ENCODE measurements around the gene TMBIM1.

TMBIM1 gene, protein sequence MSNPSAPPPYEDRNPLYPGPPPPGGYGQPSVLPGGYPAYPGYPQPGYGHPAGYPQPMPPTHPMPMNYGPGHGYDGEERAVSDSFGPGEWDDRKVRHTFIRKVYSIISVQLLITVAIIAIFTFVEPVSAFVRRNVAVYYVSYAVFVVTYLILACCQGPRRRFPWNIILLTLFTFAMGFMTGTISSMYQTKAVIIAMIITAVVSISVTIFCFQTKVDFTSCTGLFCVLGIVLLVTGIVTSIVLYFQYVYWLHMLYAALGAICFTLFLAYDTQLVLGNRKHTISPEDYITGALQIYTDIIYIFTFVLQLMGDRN

DNA sequence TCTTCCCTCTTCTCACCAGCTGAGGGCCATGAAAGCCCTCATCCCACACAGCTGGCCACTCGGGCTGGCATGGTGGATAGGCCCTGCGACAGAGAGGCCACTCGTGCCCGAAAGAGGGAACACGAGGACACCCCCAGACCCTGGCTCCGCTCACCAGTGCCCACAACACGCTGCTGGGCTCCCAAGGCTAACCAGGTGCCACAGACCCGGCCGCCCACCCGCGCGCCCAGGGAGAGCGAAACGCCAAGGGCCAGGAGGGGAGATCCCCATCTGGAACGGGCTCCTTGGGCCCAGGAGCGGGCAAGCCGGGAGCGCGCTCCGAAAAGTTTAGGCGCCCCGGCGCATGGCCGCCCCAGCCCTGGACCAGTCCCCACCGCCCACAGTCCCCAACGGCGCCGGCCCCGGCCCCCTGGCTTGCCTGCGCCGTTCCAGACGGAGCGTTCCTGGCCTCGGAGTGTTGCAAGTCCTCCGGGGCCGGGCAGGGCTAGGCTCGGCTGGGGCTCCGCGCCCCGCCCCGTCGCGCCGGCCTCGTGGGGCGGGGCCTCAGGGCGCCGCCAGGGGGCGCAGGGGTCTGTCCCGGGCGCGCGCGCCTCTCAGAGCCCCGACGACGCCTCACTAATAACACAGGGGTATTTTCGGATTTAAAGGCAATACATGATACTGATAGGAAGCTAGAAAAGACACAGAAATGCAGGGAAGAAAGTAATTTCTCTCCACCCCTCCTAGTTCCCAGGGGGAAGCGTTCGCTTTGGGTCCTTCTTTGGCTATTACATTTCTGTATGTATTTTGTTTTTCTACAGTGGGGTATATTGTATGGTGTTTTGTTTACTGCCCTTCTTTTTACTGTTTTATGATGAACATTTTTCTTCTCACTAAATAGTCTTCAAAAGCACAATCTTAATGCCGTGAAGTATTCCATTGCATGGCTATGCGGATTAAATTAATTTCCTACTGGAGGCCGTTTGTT is at the start of gene TMBIM1:
Gene TMBIM1 (minus strand): TSS at position 456 of the 967 bp plus-strand sequence. CDS start 10,362 bp downstream, outside the sequence.
- Mint-ChIP-seq H3K9me3 (no peaks in the 10 kb centered on the region), H3K4me1 (peaks cover 69% of the 10 kb centered on the region), H3K27me3 (peaks cover 4% of the 10 kb centered on the region), H3K36me3 (peaks cover 13% of the 10 kb centered on the region), H3K27ac (peak within 1 kb of the TSS; percentile 88), H3K4me3 (peak within 1 kb of the TSS; percentile 78)
- peak; percentile 82 for DNase-seq
- CTCF ChIA-PET = interaction anchor here (0.6 to 15.2 kb wide), 8 partner anchors 10 to 356 kb away, joined by 3 to 195 read pairs (median 4); partner anchors contain the start of genes AAMP, CATIP and PNKD

DNA sequence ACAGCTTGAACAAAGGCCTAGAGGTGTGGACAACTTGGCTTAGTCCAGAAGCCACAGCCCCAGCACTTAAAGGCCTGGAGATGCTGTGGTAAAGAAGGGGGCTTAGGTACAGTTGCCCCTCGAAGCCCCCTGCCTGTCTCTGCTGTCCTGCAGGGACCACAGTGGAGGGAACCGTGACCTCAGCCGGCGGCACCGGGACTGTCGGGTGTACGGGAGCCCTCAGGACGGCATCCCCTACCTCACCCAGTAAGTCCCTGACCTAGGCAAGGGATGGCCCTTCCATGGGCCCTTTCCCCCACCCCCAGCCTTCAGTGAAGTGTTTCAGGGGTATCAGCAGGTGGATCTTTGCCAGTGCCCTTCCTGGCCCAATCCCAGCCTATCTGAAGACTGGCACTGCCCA is 49.1 kb upstream of the TMBIM1 start:
- Mint-ChIP-seq H3K9me3 (no peaks in the 10 kb centered on the region), H3K4me1 (no peaks in the 10 kb centered on the region), H3K27ac (no peak overlapping the region), H3K36me3 (no peaks in the 10 kb centered on the region), H3K27me3 (peaks cover 13% of the 10 kb centered on the region), H3K4me3 (no peak overlapping the region)
- no peak for DNase-seq
- CTCF ChIA-PET = no interaction called here

DNA sequence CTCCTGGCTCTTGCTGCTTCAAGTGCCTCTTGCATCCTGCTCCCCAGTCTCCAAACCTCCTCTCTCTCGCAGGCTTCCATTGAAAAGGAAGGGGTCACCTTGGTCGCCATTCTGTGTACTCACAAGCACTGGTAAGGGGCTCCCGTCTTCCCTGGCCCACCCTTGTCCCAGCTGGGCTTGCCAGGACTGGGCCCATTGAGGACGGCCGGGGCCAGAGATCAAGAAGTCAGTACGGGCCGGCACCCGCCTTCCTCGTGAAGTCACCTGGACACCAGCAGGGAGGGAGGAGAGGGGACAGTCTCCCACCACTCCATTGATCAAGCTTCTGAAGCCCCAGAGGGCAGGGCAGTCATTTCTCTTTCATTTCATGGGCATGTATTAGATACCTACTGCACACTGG is 48.4 kb upstream of the TMBIM1 start:
- no peak overlapping the region for H3K27ac Mint-ChIP-seq
- CTCF ChIA-PET = no interaction called here

DNA sequence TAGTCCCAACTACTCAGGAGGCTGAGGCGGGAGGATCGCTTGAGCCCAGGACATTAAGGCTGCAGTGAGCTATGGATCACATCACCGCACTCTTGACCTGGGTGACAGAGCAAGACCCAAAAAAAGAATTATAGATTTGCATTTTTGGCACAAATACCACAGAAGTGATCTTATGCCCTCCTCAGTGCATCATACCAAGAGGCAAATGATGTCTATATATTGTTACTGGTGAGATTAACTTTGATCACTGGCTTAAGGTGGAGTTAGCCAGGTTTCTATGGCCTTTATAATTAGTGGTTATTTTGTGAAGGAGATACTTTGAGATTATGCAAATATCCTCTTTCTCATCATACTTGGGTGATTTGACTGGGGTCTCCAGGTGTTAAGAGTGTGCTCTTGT is 42.2 kb upstream of the TMBIM1 start:
- Mint-ChIP-seq H3K27me3 (peaks cover 22% of the 10 kb centered on the region), H3K4me3 (no peak overlapping the region), H3K36me3 (no peaks in the 10 kb centered on the region), H3K27ac (no peak overlapping the region), H3K4me1 (no peaks in the 10 kb centered on the region), H3K9me3 (no peaks in the 10 kb centered on the region)
- DNase-seq = no peak
- CTCF ChIA-PET = interaction anchor here (3.6 kb wide), 1 partner anchor 22 kb away, joined by 10 read pairs; the partner anchor contains the start of gene CATIP

More for the DNA sequence above, 48.4 kb upstream of the TMBIM1 start:
- Mint-ChIP-seq H3K36me3 (no peaks in the 10 kb centered on the region), H3K4me1 (no peaks in the 10 kb centered on the region), H3K9me3 (no peaks in the 10 kb centered on the region), H3K27me3 (peaks cover 13% of the 10 kb centered on the region), H3K4me3 (no peak overlapping the region)
- DNase-seq = no peak

DNA sequence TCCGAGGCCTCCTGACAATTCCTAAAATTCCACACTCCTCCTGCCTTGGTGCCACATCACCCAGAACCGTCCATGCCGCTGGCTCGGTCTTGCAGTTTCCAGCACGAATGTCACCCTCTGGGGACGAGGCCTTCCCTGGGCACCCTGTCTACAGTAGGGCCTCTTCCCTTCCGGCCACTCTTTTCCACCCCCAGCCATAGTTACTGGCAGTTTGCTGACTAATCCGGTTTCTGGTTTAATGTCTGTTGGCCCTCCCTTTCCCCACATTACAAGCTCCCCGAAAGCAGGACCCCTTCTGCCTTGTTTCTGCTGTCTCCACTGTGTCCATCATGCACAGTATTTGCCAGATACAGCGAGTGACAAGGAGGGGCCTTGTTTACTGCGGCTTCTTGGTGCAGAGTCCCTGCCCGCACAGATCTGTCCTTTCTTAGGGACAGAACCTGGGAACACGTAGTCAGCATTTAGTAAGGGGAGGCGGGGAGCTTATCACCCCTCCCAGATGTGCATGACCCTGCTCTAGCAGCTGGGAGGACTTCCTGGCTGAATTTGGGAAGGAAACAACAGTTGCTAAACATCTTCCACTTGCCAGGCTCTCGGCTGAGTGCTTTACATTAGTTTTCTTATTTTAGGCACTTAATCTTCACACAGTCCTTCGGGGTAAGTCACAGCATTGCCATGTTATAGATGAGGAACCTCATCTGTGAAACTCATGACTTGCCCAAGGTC is 40.8 kb upstream of the TMBIM1 start:
- no peaks in the 10 kb centered on the region for H3K36me3 Mint-ChIP-seq
- no peak for DNase-seq
- no peaks in the 10 kb centered on the region for H3K4me1 Mint-ChIP-seq
- no peaks in the 10 kb centered on the region for H3K9me3 Mint-ChIP-seq
- CTCF ChIA-PET = interaction anchor here (0.7 to 3.6 kb wide), 2 partner anchors 23 to 32 kb away, joined by 3 to 10 read pairs; partner anchors contain the start of gene CATIP
- H3K4me3 Mint-ChIP-seq = no peak overlapping the region
- no peak overlapping the region for H3K27ac Mint-ChIP-seq
- peaks cover 23% of the 10 kb centered on the region for H3K27me3 Mint-ChIP-seq

DNA sequence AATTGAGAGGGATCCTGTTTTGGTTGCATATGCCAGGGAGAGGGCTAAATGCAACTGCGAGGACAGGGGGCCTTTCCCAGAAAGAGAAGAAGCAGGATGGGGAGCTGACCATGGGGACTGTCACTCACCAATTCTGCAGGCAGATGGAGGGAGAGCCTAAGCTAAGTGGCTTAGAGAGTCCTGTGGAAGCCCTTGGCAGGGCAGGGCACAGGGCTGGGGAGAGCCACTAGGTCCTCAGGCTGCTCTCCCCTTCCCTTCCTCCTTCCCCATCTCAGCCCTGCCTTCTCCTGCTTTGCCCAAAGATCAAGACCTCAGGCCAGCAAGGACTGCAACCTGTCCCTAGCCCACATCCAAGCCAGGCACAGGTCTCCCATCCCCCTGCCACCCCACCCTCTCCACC is 40.0 kb upstream of the TMBIM1 start:
- H3K27me3 Mint-ChIP-seq = peaks cover 23% of the 10 kb centered on the region
- H3K9me3 Mint-ChIP-seq = no peaks in the 10 kb centered on the region
- CTCF ChIA-PET = interaction anchor here (3.6 kb wide), 1 partner anchor 24 kb away, joined by 10 read pairs; the partner anchor contains the start of gene CATIP
- no peaks in the 10 kb centered on the region for H3K36me3 Mint-ChIP-seq
- no peak overlapping the region for H3K27ac Mint-ChIP-seq
- H3K4me1 Mint-ChIP-seq = peaks cover 2% of the 10 kb centered on the region
- no peak overlapping the region for H3K4me3 Mint-ChIP-seq
- no peak for DNase-seq

DNA sequence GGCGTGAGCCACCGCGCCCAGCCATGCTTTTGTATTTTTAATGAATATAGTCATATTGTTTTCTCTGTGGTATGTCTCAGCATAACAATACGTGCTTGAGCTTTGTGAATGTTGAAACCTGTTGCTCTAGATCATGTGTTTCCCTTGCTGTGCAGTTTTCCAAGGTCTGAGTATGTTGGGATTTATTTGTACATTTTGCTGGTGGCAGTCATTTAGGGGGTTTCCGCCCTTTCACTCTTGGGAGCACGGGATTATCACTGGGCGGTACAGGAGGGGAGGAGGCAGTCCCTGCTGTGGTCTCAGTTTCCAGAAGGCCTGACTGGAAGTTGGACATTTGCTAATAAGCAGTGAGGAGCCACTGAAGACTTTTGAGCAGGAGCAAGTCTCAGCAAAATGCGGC is 39.4 kb upstream of the TMBIM1 start:
- no peak overlapping the region for H3K27ac Mint-ChIP-seq
- no peaks in the 10 kb centered on the region for H3K9me3 Mint-ChIP-seq
- DNase-seq = no peak
- H3K4me3 Mint-ChIP-seq = no peak overlapping the region
- H3K27me3 Mint-ChIP-seq = peaks cover 23% of the 10 kb centered on the region
- H3K4me1 Mint-ChIP-seq = peaks cover 4% of the 10 kb centered on the region
- CTCF ChIA-PET = interaction anchor here (0.7 to 3.6 kb wide), 2 partner anchors 24 to 789 kb away, joined by 3 to 10 read pairs; partner anchors contain the start of gene CATIP
- no peaks in the 10 kb centered on the region for H3K36me3 Mint-ChIP-seq

DNA sequence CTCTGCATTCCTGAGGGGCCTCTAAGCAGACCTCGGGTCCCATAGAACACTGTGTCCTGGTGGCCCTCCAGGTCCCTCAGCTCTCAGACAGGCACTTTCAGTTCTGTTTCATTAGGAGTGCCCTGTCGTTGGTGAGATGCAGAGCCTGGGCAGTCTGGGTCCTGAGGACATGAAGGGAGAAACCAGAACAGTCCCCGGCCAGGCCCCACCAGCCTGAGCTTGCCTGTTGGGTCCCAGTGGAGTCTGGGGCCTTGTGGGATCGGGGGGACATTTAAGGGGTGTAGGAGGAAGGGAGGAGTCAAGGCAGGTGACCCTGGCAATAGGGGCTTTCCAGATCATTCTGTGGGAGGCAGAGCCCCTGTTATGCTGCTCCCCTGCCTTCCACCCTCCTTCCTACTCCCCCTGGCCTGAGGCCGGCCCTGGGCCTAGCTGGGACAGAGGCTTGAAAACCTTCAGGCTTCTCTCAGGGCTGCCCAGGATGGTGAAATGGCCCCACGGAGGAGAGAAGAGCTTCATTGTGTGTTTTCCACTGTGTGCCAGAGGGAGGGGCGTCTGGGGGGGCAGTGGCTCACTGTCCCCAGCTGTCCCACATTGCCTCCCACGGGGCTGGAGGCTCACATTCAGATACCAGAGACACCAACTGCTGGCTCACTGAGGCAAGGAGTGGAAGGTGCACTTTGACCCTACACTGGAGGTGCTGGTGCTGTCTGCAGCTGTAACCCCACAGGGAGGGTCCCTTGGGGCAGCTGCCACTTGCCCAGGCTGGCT is 37.7 kb upstream of the TMBIM1 start:
- Mint-ChIP-seq H3K4me3 (no peak overlapping the region), H3K9me3 (no peaks in the 10 kb centered on the region), H3K36me3 (no peaks in the 10 kb centered on the region), H3K27me3 (peaks cover 32% of the 10 kb centered on the region), H3K4me1 (peaks cover 17% of the 10 kb centered on the region), H3K27ac (no peak overlapping the region)
- CTCF ChIA-PET = no interaction called here
- no peak for DNase-seq

DNA sequence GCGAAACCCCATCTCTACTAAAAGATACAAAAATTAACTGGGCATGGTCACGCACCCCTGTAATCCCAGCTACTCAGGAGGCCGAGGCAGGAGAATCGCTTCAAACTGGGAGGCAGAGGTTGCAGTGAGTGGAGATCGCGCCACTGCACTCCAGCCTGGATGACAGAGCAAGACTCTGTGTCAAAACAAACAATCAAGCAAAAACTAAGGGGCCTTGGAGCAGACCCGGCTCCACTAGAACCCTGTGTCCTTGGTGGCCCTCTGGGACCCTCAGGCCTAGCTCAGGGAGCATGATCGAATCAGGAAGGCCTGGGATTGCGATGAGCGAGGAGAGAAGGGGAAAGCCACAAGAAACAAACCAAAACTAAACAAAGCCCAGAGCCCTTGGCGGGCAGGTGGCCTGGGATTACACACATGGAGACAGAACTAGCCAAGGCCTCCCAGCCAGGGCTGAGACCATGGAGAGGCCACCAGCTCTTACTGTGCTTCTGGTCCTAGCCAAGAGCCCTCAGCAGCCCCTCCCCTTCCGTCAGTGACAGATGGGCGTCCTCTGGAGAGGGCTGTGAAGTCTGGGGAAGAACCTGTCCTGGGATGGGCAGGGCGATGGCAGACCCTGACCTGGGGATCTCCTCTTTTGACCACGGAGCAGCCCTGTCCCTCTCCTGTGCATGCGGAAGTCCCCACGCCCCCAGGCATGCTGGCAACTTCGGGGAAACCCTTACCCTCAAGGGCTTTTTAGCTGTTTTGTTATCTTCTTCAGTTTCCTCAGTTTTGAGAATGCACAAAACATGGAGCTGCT is 36.9 kb upstream of the TMBIM1 start:
- peaks cover 18% of the 10 kb centered on the region for H3K4me1 Mint-ChIP-seq
- no peak overlapping the region for H3K4me3 Mint-ChIP-seq
- CTCF ChIA-PET = no interaction called here
- DNase-seq = no peak
- H3K9me3 Mint-ChIP-seq = no peaks in the 10 kb centered on the region
- H3K27ac Mint-ChIP-seq = no peak overlapping the region
- peaks cover 36% of the 10 kb centered on the region for H3K27me3 Mint-ChIP-seq
- no peaks in the 10 kb centered on the region for H3K36me3 Mint-ChIP-seq

DNA sequence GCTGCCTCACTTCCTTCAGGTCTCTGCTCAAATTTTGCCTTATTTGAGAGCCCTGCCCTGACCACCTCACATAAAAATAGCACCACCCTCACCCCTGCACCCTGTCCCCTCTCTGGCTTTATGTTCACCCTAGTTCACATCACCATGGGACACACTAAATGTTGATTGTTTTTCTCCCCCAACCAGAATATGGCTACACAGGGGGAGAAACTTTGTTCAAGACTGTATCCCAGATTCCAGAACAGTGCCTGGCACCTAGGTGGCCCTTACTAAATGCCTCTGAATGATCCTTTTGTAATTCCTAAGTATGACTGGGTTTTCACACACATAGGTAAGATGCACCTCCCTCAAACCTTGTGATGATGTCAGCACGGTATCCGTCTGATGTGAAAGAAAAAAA is 36.0 kb upstream of the TMBIM1 start:
- no peak overlapping the region for H3K4me3 Mint-ChIP-seq
- H3K4me1 Mint-ChIP-seq = peaks cover 27% of the 10 kb centered on the region
- peaks cover 42% of the 10 kb centered on the region for H3K27me3 Mint-ChIP-seq
- CTCF ChIA-PET = no interaction called here
- DNase-seq = no peak
- no peaks in the 10 kb centered on the region for H3K9me3 Mint-ChIP-seq
- H3K27ac Mint-ChIP-seq = peak overlapping the region; percentile 46
- no peaks in the 10 kb centered on the region for H3K36me3 Mint-ChIP-seq

DNA sequence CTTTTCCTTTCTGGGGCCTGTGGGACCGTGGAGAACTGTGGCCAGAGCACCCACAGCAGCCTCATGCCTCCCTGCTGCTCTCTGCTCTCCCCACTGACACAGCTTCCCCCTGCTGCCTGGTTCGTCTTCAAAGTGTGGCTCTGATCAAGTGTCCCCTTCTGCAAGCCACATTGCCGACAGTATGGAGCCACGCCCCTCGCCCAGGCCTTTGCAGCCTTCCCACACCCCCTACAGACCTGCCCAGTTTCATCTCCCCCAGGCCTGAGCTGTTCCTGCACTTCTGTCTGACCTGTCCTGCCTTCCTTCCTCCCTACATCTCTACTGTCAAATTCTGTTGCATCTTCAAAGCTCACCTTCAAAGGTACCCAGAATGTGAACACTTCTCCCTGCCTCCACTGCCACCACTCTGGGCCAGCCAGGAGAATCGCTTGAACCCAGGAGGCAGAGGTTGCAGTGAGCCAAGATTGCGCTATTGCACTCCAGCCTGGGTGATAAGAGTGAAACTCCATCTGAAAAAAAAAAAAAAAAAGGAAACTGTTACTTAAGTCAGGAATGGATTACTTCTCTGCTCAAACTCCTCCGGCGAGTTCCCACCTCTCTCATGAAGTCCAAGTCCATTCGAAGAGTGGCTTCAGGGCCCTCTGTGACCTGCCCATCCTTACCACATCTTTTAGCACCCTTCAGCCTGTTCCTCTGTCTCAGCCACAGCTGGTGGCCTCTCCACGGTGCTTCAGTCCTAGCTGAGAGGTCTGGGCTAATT is 35.3 kb upstream of the TMBIM1 start:
- Mint-ChIP-seq H3K36me3 (no peaks in the 10 kb centered on the region), H3K27ac (no peak overlapping the region), H3K4me1 (peaks cover 28% of the 10 kb centered on the region), H3K27me3 (peaks cover 46% of the 10 kb centered on the region), H3K4me3 (no peak overlapping the region), H3K9me3 (no peaks in the 10 kb centered on the region)
- CTCF ChIA-PET = no interaction called here
- DNase-seq = no peak

DNA sequence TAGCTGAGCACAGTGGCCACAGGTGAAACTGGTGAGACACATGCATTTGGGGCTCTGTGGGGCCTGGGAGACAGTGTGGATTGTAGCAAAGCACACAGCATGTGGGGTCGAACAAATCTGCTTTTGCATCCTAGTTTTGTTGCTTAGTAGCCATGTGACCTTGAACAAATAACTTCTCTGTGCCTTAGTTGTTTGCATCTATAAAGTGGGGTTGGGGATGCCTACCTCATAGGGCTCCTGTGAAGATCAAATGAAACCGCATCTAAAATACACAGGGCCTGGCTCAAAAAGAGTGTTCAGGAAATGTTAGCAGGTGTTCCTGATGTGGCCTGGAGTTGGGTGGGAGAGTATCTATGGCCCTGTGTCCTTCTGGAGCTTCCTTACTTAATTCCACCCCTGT is 34.0 kb upstream of the TMBIM1 start:
- Mint-ChIP-seq H3K4me3 (no peak overlapping the region), H3K9me3 (no peaks in the 10 kb centered on the region), H3K27me3 (peaks cover 49% of the 10 kb centered on the region), H3K27ac (no peak overlapping the region), H3K36me3 (no peaks in the 10 kb centered on the region), H3K4me1 (peaks cover 34% of the 10 kb centered on the region)
- CTCF ChIA-PET = interaction anchor here (1.0 kb wide), 1 partner anchor 10 kb away, joined by 3 read pairs; no protein-coding TSS in a partner anchor
- no peak for DNase-seq

All from activated naive CD4-positive, alpha-beta T cell treated with anti-CD3 and anti-CD28 coated beads, Interleukin-2, amount 10 ng/mL, durations not matched to agents 7 days and 5 days (primary cell).